HG02678 (cell line): ENCODE data around the gene AAK1.
A peak's percentile ranks its signal among the peaks of the same experiment; 100 is the strongest.
"Not testable (repeated sequence)": the region's sequence is repeated elsewhere in the genome, so short reads cannot be mapped to it uniquely, and the experiment has no call there.

ENCODE experiments used
- ATAC-seq: cut with Tn5 transposase; IDR thresholded peaks from one replicate; pipeline ENCODE4 v1.9.1; 2021; ENCODE audit warnings: mild to moderate bottlenecking, moderate library complexity; ENCODE audit not compliant: unreplicated experiment

AAK1 gene

DNA sequence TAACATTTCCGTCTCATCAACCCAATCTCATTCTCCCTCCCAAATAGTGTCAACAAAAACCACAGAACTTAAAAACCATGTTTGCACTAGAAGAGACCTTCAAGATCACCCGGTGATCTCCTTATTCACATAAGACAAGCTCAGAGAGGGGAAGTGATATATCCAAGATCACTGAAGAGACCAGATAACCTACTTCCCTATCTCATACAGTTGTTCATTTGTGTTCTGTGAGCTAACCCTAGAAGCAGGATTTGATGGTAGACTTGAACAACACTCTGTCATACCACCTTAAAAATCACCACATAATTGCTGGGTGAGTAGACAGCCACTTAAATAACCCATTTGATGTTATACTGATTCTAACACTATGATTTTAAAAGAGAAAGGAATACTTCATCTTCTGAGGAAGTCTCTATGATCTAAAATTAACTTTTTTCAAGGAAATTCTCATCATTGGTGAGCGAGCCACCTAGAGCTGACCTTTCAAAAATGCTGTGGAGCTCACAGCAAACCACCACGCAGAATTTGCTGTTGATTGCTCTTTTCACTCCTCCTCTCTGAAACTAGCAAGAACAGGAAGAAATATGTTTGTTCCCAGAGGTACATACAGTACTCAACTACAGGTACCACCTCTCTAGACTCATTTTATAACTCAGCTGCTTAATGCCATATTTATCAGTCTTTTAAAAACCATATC is 15.1 kb downstream of the AAK1 start:
- no peak for ATAC-seq

DNA sequence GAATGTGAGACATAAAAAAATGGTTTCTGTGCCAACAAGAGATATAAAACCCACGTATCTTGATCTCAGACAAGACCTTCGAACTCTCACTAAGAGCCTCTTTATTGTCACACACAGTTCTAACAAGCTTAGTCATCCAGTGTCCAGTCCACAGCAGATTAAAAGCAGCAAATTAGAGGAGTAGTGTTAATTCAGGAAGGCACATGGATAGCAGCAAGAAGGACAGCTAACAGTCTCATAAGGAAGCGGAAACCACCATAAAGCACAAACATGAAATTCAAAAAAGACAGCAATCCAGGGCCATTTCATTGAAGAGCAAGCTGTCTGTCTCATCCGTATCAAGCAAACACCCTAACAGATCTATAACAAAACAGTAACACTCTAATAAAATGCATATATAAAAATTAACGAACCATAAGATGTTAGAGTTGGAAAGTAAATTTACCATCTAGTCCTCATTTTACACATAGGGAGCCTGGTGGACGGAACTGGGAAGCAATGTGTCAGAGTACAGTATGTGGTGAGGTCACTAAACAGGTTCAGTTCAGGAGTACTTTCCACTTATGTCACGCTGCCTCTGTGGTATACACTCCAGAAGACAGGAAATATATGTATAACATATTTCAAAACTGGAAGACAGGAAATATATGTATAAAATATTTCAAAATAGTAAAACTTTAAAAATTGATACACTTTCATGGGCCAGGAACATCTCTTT is 18.3 kb downstream of the AAK1 start:
- no peak for ATAC-seq

GRCh38 chr2:69624611-69625010 is 18.9 kb downstream of the AAK1 start:
- no peak for ATAC-seq

- no peak for ATAC-seq
Observed at GRCh38 chr2:69624131-69624530, 19.4 kb downstream of the AAK1 start.

- ATAC-seq = no peak
Observed at GRCh38 chr2:69623236-69623635, 20.3 kb downstream of the AAK1 start.

GRCh38 chr2:69622805-69623204 is 20.7 kb downstream of the AAK1 start:
- not testable (repeated sequence) for ATAC-seq

- ATAC-seq = not testable (repeated sequence)
Observed at GRCh38 chr2:69622017-69622540, 21.5 kb downstream of the AAK1 start.

DNA sequence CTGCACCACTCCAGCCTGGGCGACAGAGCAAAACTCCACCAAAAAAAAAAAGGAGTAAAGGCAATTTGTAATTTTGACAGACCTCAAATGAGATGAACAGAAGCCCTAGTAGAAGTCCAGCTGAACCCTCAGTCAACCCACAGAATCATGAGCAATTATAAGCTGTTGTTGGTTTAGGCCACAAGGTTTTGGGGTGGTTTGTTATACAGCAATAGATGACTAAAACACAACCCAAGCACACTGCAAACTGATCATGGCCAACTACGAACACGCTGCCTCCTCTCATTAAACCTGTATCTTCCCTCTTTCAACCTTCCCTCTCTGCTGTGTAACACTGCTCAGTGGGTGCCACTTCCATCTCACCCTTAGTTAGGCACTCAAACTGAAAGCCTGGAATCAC is 22.1 kb downstream of the AAK1 start:
- no peak for ATAC-seq

GRCh38 chr2:69620870-69621269 is 22.7 kb downstream of the AAK1 start:
- no peak for ATAC-seq

DNA sequence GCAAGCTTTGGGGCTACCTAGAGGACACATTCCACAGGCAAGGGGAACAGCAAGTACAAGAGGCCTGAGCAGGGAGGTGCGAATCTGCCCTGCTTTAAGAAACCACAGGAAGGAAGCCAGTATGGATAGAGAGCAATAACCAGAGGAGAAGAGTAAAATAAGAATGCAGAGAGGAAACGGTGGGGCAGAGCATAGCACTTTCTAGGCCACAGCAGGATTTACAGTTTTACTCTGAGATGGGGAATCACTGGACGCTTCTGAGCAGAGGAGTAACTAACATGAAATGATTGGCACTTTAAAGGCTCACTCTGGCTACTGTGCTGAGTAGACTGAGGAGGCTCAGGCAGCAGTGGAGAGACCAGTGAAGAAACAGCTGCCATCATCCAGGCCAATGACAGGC is 23.8 kb downstream of the AAK1 start:
- no peak for ATAC-seq

- ATAC-seq = no peak
Observed at GRCh38 chr2:69618362-69618761, 25.2 kb downstream of the AAK1 start.

GRCh38 chr2:69617744-69618143 is 25.8 kb downstream of the AAK1 start:
- ATAC-seq = no peak

GRCh38 chr2:69616755-69617154 is 26.8 kb downstream of the AAK1 start:
- no peak for ATAC-seq

GRCh38 chr2:69615969-69616368 is 27.6 kb downstream of the AAK1 start:
- ATAC-seq = peak; percentile 60

GRCh38 chr2:69615078-69615625 is 28.4 kb downstream of the AAK1 start:
- ATAC-seq = no peak

GRCh38 chr2:69612707-69613106 is 30.8 kb downstream of the AAK1 start:
- no peak for ATAC-seq

GRCh38 chr2:69612200-69612599 is 31.3 kb downstream of the AAK1 start:
- ATAC-seq = no peak

DNA sequence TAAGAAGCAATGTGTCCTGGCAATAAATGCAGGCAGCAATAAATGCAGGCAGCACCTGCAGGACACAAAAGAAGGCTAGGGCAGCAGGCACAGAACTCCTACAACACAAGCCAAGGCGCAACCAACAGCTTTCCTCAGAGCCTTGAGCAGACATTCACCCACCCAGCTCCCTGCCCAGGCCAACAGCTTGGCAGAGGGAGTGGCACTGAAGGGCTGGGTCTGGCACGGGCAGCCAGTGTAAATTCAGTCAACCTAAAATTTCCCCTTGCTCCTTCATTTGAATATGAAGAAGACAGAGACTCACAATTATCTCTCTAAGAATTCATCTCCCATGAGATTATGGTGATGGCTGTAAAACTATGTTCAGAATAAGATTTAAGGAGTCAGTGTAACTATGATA is 35.4 kb downstream of the AAK1 start:
- no peak for ATAC-seq

DNA sequence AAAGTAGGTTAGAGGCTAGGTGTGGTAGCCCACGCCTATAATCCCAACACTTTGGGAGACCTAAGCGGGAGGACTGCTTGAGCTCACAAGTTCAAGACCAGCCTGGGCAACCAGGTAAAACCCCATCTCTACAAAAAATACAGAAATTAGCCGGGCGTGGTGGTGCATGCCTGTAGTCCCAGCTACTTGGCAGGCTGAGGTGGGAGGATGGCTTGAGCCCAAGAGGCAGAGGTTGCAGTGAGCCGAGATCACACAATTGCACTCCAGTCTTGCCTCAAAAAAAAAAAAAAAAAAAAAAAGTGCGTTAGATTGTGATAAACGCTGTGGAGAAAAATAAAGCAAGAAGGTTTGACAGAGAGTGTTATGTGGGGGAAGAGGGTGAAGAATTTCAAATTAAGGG is 36.8 kb downstream of the AAK1 start:
- ATAC-seq = not testable (repeated sequence)

DNA sequence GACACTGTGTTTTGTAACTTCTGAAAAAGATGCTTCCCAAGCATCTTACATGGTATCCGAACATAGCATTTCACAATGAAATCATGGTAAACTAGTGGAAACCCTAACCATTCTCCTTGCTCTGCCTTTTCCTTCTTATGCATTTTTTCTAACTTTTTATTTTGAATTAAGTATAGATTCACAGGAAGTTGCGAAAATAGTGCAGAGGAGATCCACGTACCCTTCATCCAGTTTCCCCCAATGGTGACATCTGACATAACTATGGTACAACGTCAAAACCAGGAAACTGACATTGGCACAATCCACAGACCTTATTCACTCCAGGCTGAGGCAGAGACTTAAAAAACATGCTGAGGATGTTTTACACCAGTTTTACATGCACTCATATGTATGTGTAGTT is 38.3 kb downstream of the AAK1 start:
- ATAC-seq = no peak

DNA sequence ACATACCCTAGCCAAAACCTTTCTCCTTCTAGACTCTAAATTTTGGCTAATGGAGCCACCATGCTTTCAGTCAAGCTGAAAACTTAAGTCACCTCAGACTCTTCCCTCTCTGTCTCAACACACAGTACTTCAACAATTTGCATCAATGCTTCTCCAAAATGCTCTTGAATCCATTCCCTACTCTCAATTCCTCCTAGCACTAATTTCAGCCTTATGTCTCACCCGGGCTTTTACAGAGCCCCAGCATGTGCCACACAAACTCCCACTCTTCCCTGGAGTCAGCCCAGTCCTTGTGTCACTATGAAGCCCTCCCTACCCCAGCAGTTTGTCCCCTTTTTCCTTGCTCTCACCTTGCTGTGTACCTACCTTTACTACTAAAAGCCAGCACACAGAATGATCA is 38.7 kb downstream of the AAK1 start:
- ATAC-seq = no peak

DNA sequence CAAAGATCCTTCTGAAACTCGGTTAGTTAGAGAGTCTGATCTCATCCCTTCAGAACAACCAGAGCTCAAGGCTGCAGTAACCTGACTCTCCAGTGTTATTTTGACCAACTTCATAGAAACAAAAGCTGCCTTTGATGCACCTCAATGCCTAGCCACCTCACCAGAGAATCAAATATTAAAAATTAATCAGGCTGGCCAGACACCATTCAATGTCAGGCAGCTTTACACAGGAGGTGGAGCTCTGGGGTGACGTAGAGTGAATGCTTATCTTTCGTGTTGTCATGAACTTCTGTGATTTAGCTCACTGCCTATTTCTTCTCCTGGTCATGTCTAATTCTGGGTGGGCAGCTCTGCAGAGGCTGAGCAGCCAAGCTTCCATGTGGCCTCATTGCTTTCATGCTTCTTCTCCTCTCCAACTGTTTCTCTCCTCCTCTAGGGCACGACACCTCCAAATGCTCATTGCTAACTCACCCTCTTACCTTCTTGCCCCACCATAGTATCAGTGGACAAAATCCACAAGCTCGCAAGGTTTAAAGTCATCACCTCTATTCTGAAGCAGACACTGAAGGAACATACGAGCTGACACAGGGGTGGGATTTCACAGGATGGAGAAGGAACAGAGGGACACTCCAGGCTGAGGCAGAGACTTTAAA is 39.4 kb downstream of the AAK1 start:
- no peak for ATAC-seq
